Fibroblast of the aortic adventitia (primary cell): ENCODE data around the gene KLK11. TPM values are rescaled to one million over a fixed set of nuclear protein-coding genes. Genes with fewer than 3 reads are reported as not detected.

ENCODE experiments used
- DNase-seq: peaks from one replicate; pipeline ENCODE4 v3.0.0-alpha.2; 2010; ENCODE audit warnings: low read depth
- H3K4me3 ChIP-seq: 2 replicates; pipeline ENCODE4 v1.5.1; 2011; ENCODE audit warnings: low read depth, mild to moderate bottlenecking, control low read depth, low read length, moderate library complexity
- total RNA-seq: library from RNA; depleted of rRNA; stranded (reverse); fragments of >200 nt; gene quantifications from 2 replicates; pipeline ENCODE4 v1.2.3, GENCODE V29; 2012; ENCODE audit warnings: low replicate concordance
- TF ChIP-seq, protein P1 (sequence below): IDR thresholded peaks from 2 replicates; pipeline ENCODE4 v1.5.1; 2011; ENCODE audit warnings: mild to moderate bottlenecking, low read length, control low read depth, inconsistent platforms; ENCODE audit not compliant: insufficient read depth

Gene KLK11
- total RNA-seq, 1 donor, result not detected

DNA sequence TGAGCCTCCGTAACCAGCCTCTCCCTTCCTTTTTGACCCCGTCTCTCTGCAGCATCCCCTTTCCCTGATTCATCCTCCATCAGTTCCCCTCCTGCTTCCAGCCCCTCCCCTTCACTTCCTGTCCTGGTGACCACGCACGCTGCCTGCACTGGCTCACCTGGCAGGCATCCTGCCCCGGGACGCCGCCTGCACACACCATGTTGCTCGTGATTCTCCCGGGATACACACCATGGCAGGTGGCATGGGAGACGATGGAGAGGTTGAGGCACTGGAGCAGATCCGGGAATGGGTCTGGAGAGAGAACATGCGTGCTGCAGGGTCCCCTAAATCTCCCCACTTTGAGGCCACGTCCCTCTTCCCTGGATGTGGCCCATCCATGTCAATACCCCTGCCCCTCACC, 4.2 kb upstream of the KLK11 start:
- no peak overlapping the region for H3K4me3 ChIP-seq
- no peak for DNase-seq
- TF ChIP-seq, protein P1, sequence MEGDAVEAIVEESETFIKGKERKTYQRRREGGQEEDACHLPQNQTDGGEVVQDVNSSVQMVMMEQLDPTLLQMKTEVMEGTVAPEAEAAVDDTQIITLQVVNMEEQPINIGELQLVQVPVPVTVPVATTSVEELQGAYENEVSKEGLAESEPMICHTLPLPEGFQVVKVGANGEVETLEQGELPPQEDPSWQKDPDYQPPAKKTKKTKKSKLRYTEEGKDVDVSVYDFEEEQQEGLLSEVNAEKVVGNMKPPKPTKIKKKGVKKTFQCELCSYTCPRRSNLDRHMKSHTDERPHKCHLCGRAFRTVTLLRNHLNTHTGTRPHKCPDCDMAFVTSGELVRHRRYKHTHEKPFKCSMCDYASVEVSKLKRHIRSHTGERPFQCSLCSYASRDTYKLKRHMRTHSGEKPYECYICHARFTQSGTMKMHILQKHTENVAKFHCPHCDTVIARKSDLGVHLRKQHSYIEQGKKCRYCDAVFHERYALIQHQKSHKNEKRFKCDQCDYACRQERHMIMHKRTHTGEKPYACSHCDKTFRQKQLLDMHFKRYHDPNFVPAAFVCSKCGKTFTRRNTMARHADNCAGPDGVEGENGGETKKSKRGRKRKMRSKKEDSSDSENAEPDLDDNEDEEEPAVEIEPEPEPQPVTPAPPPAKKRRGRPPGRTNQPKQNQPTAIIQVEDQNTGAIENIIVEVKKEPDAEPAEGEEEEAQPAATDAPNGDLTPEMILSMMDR, result no peak

DNA sequence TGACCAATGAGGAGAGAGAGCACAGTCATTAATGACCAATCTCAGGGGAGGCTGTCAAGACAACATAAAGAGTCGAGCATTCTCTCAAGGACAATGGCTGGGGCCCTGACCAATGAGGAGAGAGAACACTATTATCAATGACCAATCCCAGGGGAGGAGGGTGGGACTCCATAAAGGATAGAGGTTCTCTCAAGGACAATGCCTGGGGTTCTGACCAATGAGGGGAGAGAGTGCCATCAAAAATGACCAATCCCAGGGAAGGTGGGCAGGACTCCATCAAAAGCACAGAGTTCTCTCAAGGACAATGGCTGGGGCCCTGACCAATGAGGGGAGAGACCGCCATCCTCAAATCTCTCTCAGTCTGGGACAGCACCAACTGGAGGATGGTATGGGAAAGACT, 3.3 kb upstream of the KLK11 start:
- TF ChIP-seq, protein P1, result no peak
- no peak overlapping the region for H3K4me3 ChIP-seq
- DNase-seq, result no peak

GRCh38 chr19:51027873-51028272, 1.5 kb upstream of the KLK11 start:
- TF ChIP-seq, protein P1, result no peak
- DNase-seq, result no peak
- no peak overlapping the region for H3K4me3 ChIP-seq

- DNase-seq, result no peak
- TF ChIP-seq, protein P1, result no peak
- H3K4me3 ChIP-seq, result no peak overlapping the region
Measured at GRCh38 chr19:51027126-51027806, 850 bp upstream of the KLK11 start.

DNA sequence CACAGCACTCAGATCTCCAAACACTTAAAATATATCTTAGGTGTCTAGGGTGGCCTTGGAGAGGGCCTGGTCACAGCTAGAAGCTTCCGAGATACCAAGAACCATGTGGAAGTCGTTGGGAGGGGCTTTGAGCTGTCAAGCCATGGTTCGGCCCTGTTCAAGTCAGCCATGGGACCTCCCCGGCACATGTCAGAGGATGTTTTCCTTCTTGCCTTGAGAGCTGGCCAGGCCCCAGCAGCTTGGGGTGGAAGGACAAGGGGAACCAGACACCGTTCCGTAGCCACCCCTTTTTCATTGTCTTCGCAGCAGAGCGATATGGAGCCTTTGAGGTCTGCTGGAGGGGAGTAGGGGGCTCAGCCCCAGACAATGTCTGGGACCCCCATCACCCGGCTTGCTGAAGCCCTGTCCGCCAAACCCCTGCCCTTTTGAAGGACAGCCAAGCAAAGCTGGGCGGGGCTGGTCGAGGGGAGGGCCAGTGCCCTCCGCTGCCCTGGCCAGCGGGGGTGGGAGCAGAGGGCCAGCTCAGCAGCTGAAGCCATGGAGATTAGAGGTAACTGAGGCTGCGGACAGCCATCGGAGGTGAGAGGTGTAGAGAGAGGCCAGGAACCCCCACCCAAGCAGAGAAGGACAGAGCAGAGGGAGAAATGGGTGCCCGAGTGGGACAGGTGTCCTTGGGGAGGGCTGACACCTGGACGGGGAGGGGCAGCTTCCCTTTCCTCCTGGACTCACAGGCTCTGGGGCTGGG, 435 bp downstream of the KLK11 start:
- no peak overlapping the region for H3K4me3 ChIP-seq
- TF ChIP-seq, protein P1, result no peak
- no peak for DNase-seq

- DNase-seq, result no peak
- TF ChIP-seq, protein P1, result no peak
- no peak overlapping the region for H3K4me3 ChIP-seq
Measured at GRCh38 chr19:51025401-51025800, 1.0 kb downstream of the KLK11 start.
